Measurements from ENCODE around the gene GPRIN3. TPM values are rescaled to one million over a fixed set of nuclear protein-coding genes. Genes with fewer than 3 reads are reported as not detected.

GPRIN3 gene
- total RNA-seq, 3 donors from 2014 or later: 7.4 to 13.2 (median 10.6) TPM

DNA sequence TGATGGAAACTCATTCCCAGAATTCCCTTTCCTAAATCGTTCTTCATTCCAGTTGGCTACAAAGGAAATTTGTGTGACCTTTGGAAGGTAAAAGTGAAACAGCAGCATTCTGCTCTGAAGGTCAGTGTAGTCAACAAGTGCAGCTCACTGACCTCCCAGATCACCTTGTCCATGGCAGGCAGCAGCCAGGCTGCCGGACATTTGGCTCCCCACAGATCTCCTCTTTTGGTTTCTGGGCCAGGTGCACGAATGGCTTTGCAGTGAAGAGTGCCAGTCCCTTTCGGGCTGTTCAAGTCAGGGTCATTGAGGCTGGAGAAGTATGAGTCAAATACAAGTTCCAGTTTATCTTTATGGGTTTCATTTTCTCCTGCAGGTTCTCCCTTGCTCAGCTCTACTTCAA lies 14.3 kb downstream of the GPRIN3 start:
- peaks cover 2% of the 10 kb centered on the region for H3K36me3 Mint-ChIP-seq (ENCODE audit: insufficient read depth)
- ATAC-seq (no peak), DNase-seq (no peak)

DNA sequence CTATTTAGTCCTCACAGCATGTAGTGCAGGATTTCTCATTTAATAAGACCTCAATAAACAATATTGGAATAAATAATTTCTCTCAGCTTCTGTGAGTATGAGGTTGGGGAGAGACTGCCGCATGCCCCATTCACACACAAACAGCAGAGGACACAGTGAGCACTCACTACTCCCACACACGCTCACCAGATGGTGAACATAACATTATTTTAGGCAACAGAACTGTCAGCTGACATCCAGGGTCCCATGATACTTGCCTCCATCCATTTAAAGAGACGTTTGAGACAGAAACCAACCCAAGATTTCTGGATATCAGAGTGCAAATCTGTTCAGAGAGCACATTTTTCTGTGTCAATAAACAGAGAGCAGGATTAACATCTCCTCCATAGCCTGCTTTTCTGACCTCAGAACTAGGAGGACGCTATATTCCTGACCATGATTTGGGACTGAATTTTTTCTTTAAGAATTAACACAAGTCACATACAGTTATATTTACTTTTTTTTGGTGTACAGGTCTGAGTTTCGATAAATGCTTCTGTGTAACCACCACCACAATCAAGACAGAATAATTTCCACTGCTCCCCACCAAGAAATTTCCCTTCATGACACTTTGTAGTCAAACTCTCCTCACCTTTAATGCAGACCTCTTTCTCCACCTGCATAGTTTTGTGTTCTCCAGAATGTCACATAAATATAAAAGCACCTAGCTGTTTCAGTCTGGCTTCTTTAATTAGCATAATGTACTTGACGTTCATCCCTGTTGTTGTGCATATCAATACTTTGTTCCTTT lies 16.7 kb downstream of the GPRIN3 start:
- Mint-ChIP-seq H3K9me3 (no peaks in the 10 kb centered on the region), H3K4me3 (peak overlapping the region; percentile 78), H3K36me3 (ENCODE audit: insufficient read depth) (no peaks in the 10 kb centered on the region), H3K27me3 (ENCODE audit: low read depth) (no peaks in the 10 kb centered on the region), H3K4me1 (ENCODE audit: low read depth) (peaks cover 95% of the 10 kb centered on the region)
- ATAC-seq: peak in 1 of 2 donors; percentile 37
- DNase-seq: no peak

More for the DNA sequence above, 14.3 kb downstream of the GPRIN3 start:
- H3K27me3 Mint-ChIP-seq (ENCODE audit: low read depth): no peaks in the 10 kb centered on the region
- H3K4me1 Mint-ChIP-seq (ENCODE audit: low read depth): peaks cover 95% of the 10 kb centered on the region
- no peaks in the 10 kb centered on the region for H3K9me3 Mint-ChIP-seq
- peak overlapping the region; percentile 68 for H3K4me3 Mint-ChIP-seq

GRCh38 chr4:89289312-89289711 lies 18.3 kb downstream of the GPRIN3 start:
- no peaks in the 10 kb centered on the region for H3K9me3 Mint-ChIP-seq
- peak; percentile 31 to 36 for ATAC-seq
- no peaks in the 10 kb centered on the region for H3K27me3 Mint-ChIP-seq (ENCODE audit: low read depth)
- peaks cover 96% of the 10 kb centered on the region for H3K4me1 Mint-ChIP-seq (ENCODE audit: low read depth)
- no peak for DNase-seq
- no peaks in the 10 kb centered on the region for H3K36me3 Mint-ChIP-seq (ENCODE audit: insufficient read depth)
- H3K4me3 Mint-ChIP-seq: peak overlapping the region; percentile 78

DNA sequence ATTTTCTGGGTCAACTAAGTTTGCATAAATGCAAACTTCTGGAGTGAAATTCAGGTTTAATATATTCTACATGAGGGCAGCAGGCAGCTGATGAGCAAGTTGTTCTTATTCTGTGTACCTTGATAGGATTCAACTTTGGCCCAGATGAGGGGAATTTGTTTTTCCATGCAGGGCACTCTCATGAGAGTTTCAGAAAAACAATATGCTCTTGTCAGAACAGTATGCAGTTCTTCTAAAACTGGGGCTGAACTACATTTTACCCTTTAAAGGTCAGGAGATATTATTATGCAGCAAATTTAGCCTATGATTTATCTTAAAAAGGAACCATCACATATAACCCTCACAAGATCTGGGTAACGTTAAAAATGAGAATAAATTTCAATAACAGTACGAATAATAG lies 19.2 kb downstream of the GPRIN3 start:
- Mint-ChIP-seq H3K27me3 (ENCODE audit: low read depth) (no peaks in the 10 kb centered on the region), H3K4me3 (peak overlapping the region; percentile 78), H3K4me1 (ENCODE audit: low read depth) (peaks cover 96% of the 10 kb centered on the region), H3K36me3 (ENCODE audit: insufficient read depth) (no peaks in the 10 kb centered on the region), H3K9me3 (no peaks in the 10 kb centered on the region)
- ATAC-seq (peak in 1 of 2 donors; percentile 11), DNase-seq (no peak)

GRCh38 chr4:89287945-89288344 lies 19.7 kb downstream of the GPRIN3 start:
- no peak for DNase-seq
- Mint-ChIP-seq H3K27me3 (ENCODE audit: low read depth) (no peaks in the 10 kb centered on the region), H3K4me3 (peak overlapping the region; percentile 78), H3K9me3 (no peaks in the 10 kb centered on the region), H3K36me3 (ENCODE audit: insufficient read depth) (no peaks in the 10 kb centered on the region), H3K4me1 (ENCODE audit: low read depth) (peaks cover 96% of the 10 kb centered on the region)
- ATAC-seq: no peak

DNA sequence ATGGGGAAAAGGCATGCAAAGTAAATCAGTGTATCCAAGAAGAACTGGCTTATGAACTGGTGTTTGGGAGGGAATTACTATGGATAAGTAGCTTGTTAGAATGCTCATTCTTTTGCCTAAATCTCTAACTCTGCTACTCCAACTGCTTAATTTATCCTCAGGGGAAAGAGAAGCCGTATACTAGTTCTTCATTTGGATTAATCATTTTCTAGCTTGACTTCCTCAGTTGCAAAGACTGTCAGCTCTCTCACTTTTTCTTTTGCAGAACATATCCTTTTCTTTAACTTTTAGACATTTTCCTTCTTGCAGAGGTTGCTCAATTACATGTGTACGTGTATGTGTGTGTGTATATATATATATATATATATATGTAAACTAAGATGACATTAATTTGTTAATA lies 21.9 kb downstream of the GPRIN3 start:
- peak overlapping the region; percentile 49 for H3K4me3 Mint-ChIP-seq
- H3K4me1 Mint-ChIP-seq (ENCODE audit: low read depth): peaks cover 93% of the 10 kb centered on the region
- H3K9me3 Mint-ChIP-seq: no peaks in the 10 kb centered on the region
- ATAC-seq: no peak
- peaks cover 2% of the 10 kb centered on the region for H3K36me3 Mint-ChIP-seq (ENCODE audit: insufficient read depth)
- no peak for DNase-seq
- H3K27me3 Mint-ChIP-seq (ENCODE audit: low read depth): no peaks in the 10 kb centered on the region

- peak overlapping the region; percentile 14 for H3K4me3 Mint-ChIP-seq
- no peak for DNase-seq
- no peaks in the 10 kb centered on the region for H3K27me3 Mint-ChIP-seq (ENCODE audit: low read depth)
- H3K36me3 Mint-ChIP-seq (ENCODE audit: insufficient read depth): peaks cover 2% of the 10 kb centered on the region
- no peaks in the 10 kb centered on the region for H3K9me3 Mint-ChIP-seq
- peaks cover 84% of the 10 kb centered on the region for H3K4me1 Mint-ChIP-seq (ENCODE audit: low read depth)
- ATAC-seq: peak in 1 of 2 donors; percentile 39
Measured at GRCh38 chr4:89284828-89285227, 22.8 kb downstream of the GPRIN3 start.

DNA sequence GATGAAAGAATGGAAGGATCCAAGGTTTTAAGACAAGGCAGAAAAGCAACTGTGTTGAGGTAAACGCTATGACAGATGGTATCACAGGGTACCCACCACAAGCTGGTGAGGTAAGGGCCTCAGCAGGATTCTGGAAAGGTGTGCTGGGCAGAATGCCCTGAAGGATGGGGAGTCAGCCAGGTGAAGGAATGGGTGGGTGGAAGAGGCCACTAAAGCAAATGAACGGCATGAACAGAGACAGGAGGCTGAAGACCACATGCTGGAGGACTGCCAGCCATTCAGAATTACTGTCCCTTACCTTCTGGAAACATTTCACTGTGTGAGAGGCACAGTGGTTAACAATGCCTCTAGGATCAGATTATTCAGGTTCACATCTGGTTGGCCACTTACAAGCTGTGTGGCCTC lies 23.6 kb downstream of the GPRIN3 start:
- Mint-ChIP-seq H3K4me1 (ENCODE audit: low read depth) (peaks cover 76% of the 10 kb centered on the region), H3K36me3 (ENCODE audit: insufficient read depth) (peaks cover 2% of the 10 kb centered on the region), H3K4me3 (peak overlapping the region; percentile 54), H3K9me3 (no peaks in the 10 kb centered on the region), H3K27me3 (ENCODE audit: low read depth) (no peaks in the 10 kb centered on the region)
- DNase-seq (no peak), ATAC-seq (peak; percentile 12 to 32)

- Mint-ChIP-seq H3K4me1 (ENCODE audit: low read depth) (peaks cover 74% of the 10 kb centered on the region), H3K36me3 (ENCODE audit: insufficient read depth) (peaks cover 2% of the 10 kb centered on the region), H3K9me3 (no peaks in the 10 kb centered on the region), H3K4me3 (peak overlapping the region; percentile 54), H3K27me3 (ENCODE audit: low read depth) (no peaks in the 10 kb centered on the region)
- peak in 1 of 2 donors; percentile 16 for ATAC-seq
- DNase-seq: no peak
Measured at GRCh38 chr4:89283226-89284009, 24.2 kb downstream of the GPRIN3 start.

GRCh38 chr4:89279385-89279784 lies 28.2 kb downstream of the GPRIN3 start:
- H3K9me3 Mint-ChIP-seq: no peaks in the 10 kb centered on the region
- peaks cover 11% of the 10 kb centered on the region for H3K36me3 Mint-ChIP-seq (ENCODE audit: insufficient read depth)
- peaks cover 62% of the 10 kb centered on the region for H3K4me1 Mint-ChIP-seq (ENCODE audit: low read depth)
- DNase-seq: no peak
- no peak overlapping the region for H3K4me3 Mint-ChIP-seq
- no peaks in the 10 kb centered on the region for H3K27me3 Mint-ChIP-seq (ENCODE audit: low read depth)
- no peak for ATAC-seq

DNA sequence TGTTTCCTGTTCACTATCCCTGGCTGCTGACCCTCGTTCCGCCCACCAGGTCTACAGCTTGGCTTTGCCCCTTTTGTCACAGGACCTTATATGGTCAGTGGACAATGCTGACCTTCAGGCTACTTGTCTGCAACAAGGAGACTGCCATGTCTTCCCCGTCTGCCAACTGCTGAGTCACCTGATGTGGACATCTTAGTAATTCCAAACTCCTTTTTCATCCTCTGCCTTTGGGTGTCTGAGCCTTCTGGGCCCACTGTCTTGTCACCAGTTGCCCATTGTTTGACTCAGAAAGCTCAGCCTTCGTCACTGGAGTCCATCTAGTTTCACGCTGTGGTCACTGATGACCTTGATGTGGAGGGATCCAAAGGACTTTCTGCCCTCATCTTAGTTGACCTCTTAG lies 30.2 kb downstream of the GPRIN3 start:
- H3K27me3 Mint-ChIP-seq (ENCODE audit: low read depth): no peaks in the 10 kb centered on the region
- no peaks in the 10 kb centered on the region for H3K9me3 Mint-ChIP-seq
- H3K4me1 Mint-ChIP-seq (ENCODE audit: low read depth): peaks cover 61% of the 10 kb centered on the region
- DNase-seq (no peak), ATAC-seq (no peak)
- H3K4me3 Mint-ChIP-seq: no peak overlapping the region
- H3K36me3 Mint-ChIP-seq (ENCODE audit: insufficient read depth): peaks cover 18% of the 10 kb centered on the region

DNA sequence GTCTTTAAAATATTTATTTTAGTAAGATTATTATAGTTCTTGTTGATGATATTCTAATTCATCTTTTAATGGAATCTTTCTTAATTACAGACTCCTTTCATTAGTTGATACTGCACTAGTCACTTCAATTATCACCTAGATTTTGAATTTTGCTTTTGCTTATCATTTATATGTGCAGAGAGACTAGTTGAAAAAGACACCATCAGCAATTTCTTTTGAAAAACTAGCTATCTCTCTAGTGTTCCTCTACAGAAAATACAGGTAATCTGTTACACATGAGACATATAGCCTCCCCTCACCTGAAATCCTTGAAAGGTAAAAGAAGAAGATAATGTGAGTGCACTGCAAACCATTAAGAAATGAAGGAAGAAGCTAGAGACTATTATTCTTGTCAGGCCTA lies 31.3 kb downstream of the GPRIN3 start:
- peaks cover 61% of the 10 kb centered on the region for H3K4me1 Mint-ChIP-seq (ENCODE audit: low read depth)
- ATAC-seq: no peak

GRCh38 chr4:89275587-89275986 lies 32.0 kb downstream of the GPRIN3 start:
- peaks cover 17% of the 10 kb centered on the region for H3K36me3 Mint-ChIP-seq (ENCODE audit: insufficient read depth)
- no peaks in the 10 kb centered on the region for H3K27me3 Mint-ChIP-seq (ENCODE audit: low read depth)
- peaks cover 66% of the 10 kb centered on the region for H3K4me1 Mint-ChIP-seq (ENCODE audit: low read depth)
- ATAC-seq (no peak), DNase-seq (no peak)
- H3K4me3 Mint-ChIP-seq: no peak overlapping the region
- H3K9me3 Mint-ChIP-seq: no peaks in the 10 kb centered on the region

More for the DNA sequence above, 31.3 kb downstream of the GPRIN3 start:
- DNase-seq: no peak
- no peaks in the 10 kb centered on the region for H3K27me3 Mint-ChIP-seq (ENCODE audit: low read depth)
- H3K9me3 Mint-ChIP-seq: no peaks in the 10 kb centered on the region
- H3K4me3 Mint-ChIP-seq: no peak overlapping the region
- peaks cover 17% of the 10 kb centered on the region for H3K36me3 Mint-ChIP-seq (ENCODE audit: insufficient read depth)

GRCh38 chr4:89273741-89274141 lies 33.9 kb downstream of the GPRIN3 start:
- no peak overlapping the region for H3K4me3 Mint-ChIP-seq

GRCh38 chr4:89270792-89271191 lies 36.8 kb downstream of the GPRIN3 start:
- Mint-ChIP-seq H3K4me1 (ENCODE audit: low read depth) (peaks cover 83% of the 10 kb centered on the region), H3K4me3 (no peak overlapping the region), H3K36me3 (ENCODE audit: insufficient read depth) (peaks cover 18% of the 10 kb centered on the region), H3K9me3 (no peaks in the 10 kb centered on the region), H3K27me3 (ENCODE audit: low read depth) (no peaks in the 10 kb centered on the region)
- DNase-seq (no peak), ATAC-seq (no peak)

More at GRCh38 chr4:89273741-89274141, 33.9 kb downstream of the GPRIN3 start:
- no peak for ATAC-seq
- DNase-seq: no peak
- Mint-ChIP-seq H3K36me3 (ENCODE audit: insufficient read depth) (peaks cover 22% of the 10 kb centered on the region), H3K27me3 (ENCODE audit: low read depth) (no peaks in the 10 kb centered on the region), H3K9me3 (no peaks in the 10 kb centered on the region), H3K4me1 (ENCODE audit: low read depth) (peaks cover 78% of the 10 kb centered on the region)

Data from activated T-cell treated with anti-CD3 and anti-CD28 coated beads, Interleukin-2, amount 50 U/mL, for 4 hours (primary cell).